Glutamatergic neuron (in vitro differentiated cells): ENCODE measurements around the gene CABYR. TPM values are rescaled to one million over a fixed set of nuclear protein-coding genes. Genes with fewer than 3 reads are reported as not detected.

ENCODE experiments used
- DNase-seq: peaks from one replicate; pipeline ENCODE4 v3.0.0; 2022
- H3K27ac Mint-ChIP-seq: one replicate; pipeline ENCODE4 v1.8.0; 2020; ENCODE audit warnings: mild to moderate bottlenecking, mixed read lengths, inconsistent platforms; ENCODE audit not compliant: unreplicated experiment
- H3K27me3 Mint-ChIP-seq: one replicate; pipeline ENCODE4 v1.8.0; 2020; ENCODE audit warnings: mild to moderate bottlenecking, moderate library complexity, mixed read lengths, inconsistent platforms; ENCODE audit not compliant: unreplicated experiment
- H3K36me3 Mint-ChIP-seq: one replicate; pipeline ENCODE4 v1.8.0; 2020; ENCODE audit warnings: mild to moderate bottlenecking, mixed read lengths, inconsistent platforms; ENCODE audit not compliant: unreplicated experiment
- H3K4me1 Mint-ChIP-seq: one replicate; pipeline ENCODE4 v1.8.0; 2020; ENCODE audit warnings: mild to moderate bottlenecking, low read depth, mixed read lengths, inconsistent platforms; ENCODE audit not compliant: unreplicated experiment
- H3K4me3 Mint-ChIP-seq: one replicate; pipeline ENCODE4 v1.8.0; 2020; ENCODE audit warnings: mild to moderate bottlenecking, mixed read lengths, inconsistent platforms; ENCODE audit not compliant: unreplicated experiment
- H3K9me3 Mint-ChIP-seq: one replicate; pipeline ENCODE4 v1.8.0; 2020; ENCODE audit warnings: mild to moderate bottlenecking, moderate library complexity, mixed read lengths, inconsistent platforms; ENCODE audit not compliant: unreplicated experiment
- CTCF ChIP-seq: fragments of 200-600 bp; sonication (generic); IDR thresholded peaks from one replicate; pipeline ENCODE4 v1.5.0; 2021; ENCODE audit not compliant: partially characterized antibody, unreplicated experiment
- total RNA-seq: library from RNA; stranded (reverse); fragmentation: NEBNext Ultra II Directional; extraction: Animal tissue kit (Norgen Biotek cat#: 25700); gene quantifications from one replicate; pipeline ENCODE4 v1.2.1, GENCODE V29; 2021; ENCODE audit not compliant: unreplicated experiment

The CABYR gene
- total RNA-seq, 1 donor from 2014 or later: 14.0 TPM

- H3K27ac Mint-ChIP-seq: no peak overlapping the region
- no peaks in the 10 kb centered on the region for H3K9me3 Mint-ChIP-seq
- no peak overlapping the region for H3K4me3 Mint-ChIP-seq
- no peak for DNase-seq
- H3K27me3 Mint-ChIP-seq: no peaks in the 10 kb centered on the region
- peaks cover 14% of the 10 kb centered on the region for H3K4me1 Mint-ChIP-seq
- no peaks in the 10 kb centered on the region for H3K36me3 Mint-ChIP-seq
- TF ChIP-seq CTCF: no peak
These were observed 63.1 kb downstream of the CABYR start for GRCh38 chr18:24201699-24202687.

- H3K4me1 Mint-ChIP-seq: peaks cover 14% of the 10 kb centered on the region
- DNase-seq: no peak
- no peak overlapping the region for H3K27ac Mint-ChIP-seq
- TF ChIP-seq CTCF: no peak
- no peaks in the 10 kb centered on the region for H3K27me3 Mint-ChIP-seq
- H3K9me3 Mint-ChIP-seq: no peaks in the 10 kb centered on the region
- no peak overlapping the region for H3K4me3 Mint-ChIP-seq
- no peaks in the 10 kb centered on the region for H3K36me3 Mint-ChIP-seq
These were observed 66.0 kb downstream of the CABYR start for GRCh38 chr18:24204904-24205303.

- no peaks in the 10 kb centered on the region for H3K36me3 Mint-ChIP-seq
- no peaks in the 10 kb centered on the region for H3K27me3 Mint-ChIP-seq
- TF ChIP-seq CTCF: no peak
- H3K27ac Mint-ChIP-seq: no peak overlapping the region
- peaks cover 7% of the 10 kb centered on the region for H3K4me1 Mint-ChIP-seq
- H3K9me3 Mint-ChIP-seq: no peaks in the 10 kb centered on the region
- DNase-seq: no peak
- no peak overlapping the region for H3K4me3 Mint-ChIP-seq
These were observed 69.6 kb downstream of the CABYR start for GRCh38 chr18:24208270-24209035.

- Mint-ChIP-seq H3K4me1 (peaks cover 12% of the 10 kb centered on the region), H3K9me3 (no peaks in the 10 kb centered on the region), H3K36me3 (no peaks in the 10 kb centered on the region), H3K4me3 (no peak overlapping the region), H3K27me3 (no peaks in the 10 kb centered on the region), H3K27ac (no peak overlapping the region)
- no peak for TF ChIP-seq CTCF
- no peak for DNase-seq
These were observed 70.7 kb downstream of the CABYR start for GRCh38 chr18:24209558-24209957.

Other genes starting within 250 kb of the CABYR start
- 29.2 TPM for gene TTC39C, start 124.3 kb upstream of the CABYR start, total RNA-seq